GM10248 (cell line): ENCODE results near the gene ASPHD2.
A peak's percentile ranks its signal among the peaks of the same experiment; 100 is the strongest.

Experiments
- CTCF ChIA-PET: fragments of 300-600 bp; sonication (Branson Sonifier 250); formaldehyde crosslinking; extraction: SDS; loops from one replicate; lab custom pipeline; 2021; ENCODE audit warnings: antibody characterized with exemption; lab: Yijun Ruan, JAX
- POLR2A ChIA-PET: fragments of 350-650 bp; sonication (Branson Sonifier 250); formaldehyde crosslinking; extraction: SDS; loops from one replicate; lab custom pipeline; 2020; ENCODE audit warnings: antibody characterized with exemption; lab: Yijun Ruan, JAX
- DNase-seq: peaks from one replicate; pipeline ENCODE4 v3.0.0; 2012; ENCODE audit errors: extremely low spot score
- TF ChIP-seq, protein P1 (sequence below): IDR thresholded peaks from 2 replicates; pipeline ENCODE4 v1.5.1; 2012; ENCODE audit warnings: mild to moderate bottlenecking, low read depth; ENCODE audit errors: extremely low read depth, missing control alignments, control extremely low read depth

Gene ASPHD2, protein sequence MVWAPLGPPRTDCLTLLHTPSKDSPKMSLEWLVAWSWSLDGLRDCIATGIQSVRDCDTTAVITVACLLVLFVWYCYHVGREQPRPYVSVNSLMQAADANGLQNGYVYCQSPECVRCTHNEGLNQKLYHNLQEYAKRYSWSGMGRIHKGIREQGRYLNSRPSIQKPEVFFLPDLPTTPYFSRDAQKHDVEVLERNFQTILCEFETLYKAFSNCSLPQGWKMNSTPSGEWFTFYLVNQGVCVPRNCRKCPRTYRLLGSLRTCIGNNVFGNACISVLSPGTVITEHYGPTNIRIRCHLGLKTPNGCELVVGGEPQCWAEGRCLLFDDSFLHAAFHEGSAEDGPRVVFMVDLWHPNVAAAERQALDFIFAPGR

DNA sequence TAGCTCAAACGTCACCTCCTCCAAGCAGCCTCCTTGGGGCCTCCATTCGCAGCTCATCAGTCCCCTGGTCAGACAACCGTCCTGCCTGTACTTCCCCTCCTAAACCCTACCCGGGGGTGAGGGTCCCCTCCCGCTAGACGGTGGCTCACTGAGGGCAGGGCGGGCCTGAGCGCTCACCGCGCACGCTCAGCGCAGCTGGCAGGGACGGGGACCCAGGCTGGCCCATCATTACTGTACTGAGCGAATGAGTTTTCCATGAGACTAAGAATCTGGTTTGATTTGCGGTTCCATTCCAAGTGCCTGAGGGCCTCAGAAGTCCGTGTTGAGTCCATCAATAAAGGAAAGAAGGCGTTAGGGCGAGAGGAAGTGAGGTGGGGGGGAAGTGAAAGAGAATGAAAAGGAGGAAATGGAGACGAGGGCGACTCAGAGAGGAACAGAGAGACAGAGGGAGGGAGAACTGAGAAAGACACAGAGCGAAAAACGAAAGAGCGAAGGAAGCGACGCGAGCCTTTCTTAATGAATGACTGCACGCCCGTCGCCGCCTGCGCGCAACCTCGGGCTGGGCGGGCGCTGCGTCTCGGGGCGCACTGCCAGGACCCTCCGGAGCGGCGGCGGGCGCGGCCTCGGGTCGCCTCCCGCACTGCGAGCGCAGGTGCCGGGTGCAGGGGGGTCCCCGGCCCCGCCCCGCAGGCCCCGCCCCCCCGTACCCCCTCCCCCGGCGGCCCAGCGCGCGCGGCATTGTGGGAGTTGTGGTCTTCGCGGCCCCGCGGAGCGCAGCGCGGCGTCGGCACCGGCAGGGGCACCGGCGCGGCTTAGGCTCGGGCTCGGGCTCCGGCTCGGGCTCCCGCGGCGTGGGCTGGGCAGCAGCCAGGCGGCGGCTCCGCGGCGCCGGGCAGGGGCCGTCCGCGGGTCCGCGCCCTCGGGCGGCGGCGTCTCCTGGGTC lies at the start of gene ASPHD2:
Gene ASPHD2, plus strand, starts transcription at position 746 of the 943 bp plus-strand sequence. CDS start 4,356 bp downstream, outside the sequence.
- ChIA-PET CTCF (interaction anchor here (1.0 kb wide), 1 partner anchor 74 kb away, joined by 3 read pairs; no protein-coding TSS in a partner anchor), POLR2A (interaction anchor here (0.7 kb wide), 1 partner anchor 55 kb away, joined by 3 read pairs; the partner anchor contains the start of genes HPS4 and SRRD)
- peak; percentile 87 for DNase-seq
- TF ChIP-seq, protein P1, sequence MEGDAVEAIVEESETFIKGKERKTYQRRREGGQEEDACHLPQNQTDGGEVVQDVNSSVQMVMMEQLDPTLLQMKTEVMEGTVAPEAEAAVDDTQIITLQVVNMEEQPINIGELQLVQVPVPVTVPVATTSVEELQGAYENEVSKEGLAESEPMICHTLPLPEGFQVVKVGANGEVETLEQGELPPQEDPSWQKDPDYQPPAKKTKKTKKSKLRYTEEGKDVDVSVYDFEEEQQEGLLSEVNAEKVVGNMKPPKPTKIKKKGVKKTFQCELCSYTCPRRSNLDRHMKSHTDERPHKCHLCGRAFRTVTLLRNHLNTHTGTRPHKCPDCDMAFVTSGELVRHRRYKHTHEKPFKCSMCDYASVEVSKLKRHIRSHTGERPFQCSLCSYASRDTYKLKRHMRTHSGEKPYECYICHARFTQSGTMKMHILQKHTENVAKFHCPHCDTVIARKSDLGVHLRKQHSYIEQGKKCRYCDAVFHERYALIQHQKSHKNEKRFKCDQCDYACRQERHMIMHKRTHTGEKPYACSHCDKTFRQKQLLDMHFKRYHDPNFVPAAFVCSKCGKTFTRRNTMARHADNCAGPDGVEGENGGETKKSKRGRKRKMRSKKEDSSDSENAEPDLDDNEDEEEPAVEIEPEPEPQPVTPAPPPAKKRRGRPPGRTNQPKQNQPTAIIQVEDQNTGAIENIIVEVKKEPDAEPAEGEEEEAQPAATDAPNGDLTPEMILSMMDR: no peak

DNA sequence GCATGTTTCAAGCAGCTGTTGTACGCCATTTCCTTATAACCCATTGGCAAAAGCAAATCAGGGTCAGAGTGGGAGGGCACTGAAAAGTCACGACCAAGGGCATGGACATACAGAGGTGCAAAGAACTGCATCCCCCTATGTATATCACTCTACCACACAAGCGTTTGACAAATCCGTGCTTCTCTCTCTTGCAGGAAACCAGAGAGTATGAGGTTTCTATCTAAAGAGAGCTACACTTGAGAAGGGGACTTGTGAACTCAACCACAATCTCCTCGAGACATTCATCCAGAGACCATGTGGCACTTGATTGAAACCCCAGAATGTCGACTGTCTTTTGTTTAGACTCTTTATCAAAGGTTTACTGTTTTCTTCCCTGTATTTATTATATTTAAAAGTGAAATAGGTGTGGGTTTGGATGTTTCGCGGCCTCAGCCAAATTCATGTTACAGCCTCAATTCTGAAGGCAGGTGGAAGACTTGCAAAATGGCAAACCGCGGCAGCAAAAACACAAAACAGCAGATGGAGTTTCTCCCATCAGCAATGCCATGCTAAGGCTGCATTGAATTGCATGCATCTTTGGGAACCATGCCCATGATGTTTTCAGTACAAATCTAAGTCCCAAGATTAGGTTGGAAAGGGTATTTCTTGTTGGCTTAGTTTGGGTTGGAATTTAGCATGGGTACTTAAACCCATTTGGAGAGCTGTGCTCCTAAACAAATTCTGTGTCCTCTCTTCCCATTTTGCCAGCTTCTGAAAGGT lies 48.8 kb upstream of the ASPHD2 start:
- ChIA-PET POLR2A (no interaction called here), CTCF (interaction anchor here (0.8 to 5.7 kb wide), 3 partner anchors 14 to 20 kb away, joined by 3 to 38 read pairs (median 3); no protein-coding TSS in a partner anchor)
- TF ChIP-seq, protein P1: no peak
- DNase-seq: no peak

DNA sequence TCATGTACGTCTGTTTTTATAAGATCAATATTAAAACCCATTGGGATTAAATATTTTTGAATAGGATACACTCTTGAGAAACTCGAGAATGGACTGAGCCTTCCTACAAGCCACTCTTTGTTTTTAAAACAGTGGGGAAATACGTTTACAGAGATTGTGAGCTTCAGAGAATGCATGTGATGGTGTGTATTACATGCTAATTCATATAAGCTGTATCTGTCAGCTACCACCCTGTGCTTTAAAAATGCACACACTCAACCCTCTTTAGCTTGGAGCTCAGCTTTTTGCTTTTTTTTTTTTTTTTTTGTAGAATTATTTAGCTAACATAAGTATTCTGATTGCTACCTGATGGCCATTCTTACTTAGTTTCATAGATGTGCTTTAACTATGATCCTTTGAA lies 46.3 kb upstream of the ASPHD2 start:
- POLR2A ChIA-PET: interaction anchor here (0.7 kb wide), 1 partner anchor 407 kb away, joined by 12 read pairs; no protein-coding TSS in a partner anchor
- no peak for DNase-seq
- TF ChIP-seq, protein P1: no peak
- CTCF ChIA-PET: interaction anchor here (1.5 to 7.4 kb wide), 3 partner anchors 13 to 79 kb away, joined by 4 to 70 read pairs (median 8); no protein-coding TSS in a partner anchor

DNA sequence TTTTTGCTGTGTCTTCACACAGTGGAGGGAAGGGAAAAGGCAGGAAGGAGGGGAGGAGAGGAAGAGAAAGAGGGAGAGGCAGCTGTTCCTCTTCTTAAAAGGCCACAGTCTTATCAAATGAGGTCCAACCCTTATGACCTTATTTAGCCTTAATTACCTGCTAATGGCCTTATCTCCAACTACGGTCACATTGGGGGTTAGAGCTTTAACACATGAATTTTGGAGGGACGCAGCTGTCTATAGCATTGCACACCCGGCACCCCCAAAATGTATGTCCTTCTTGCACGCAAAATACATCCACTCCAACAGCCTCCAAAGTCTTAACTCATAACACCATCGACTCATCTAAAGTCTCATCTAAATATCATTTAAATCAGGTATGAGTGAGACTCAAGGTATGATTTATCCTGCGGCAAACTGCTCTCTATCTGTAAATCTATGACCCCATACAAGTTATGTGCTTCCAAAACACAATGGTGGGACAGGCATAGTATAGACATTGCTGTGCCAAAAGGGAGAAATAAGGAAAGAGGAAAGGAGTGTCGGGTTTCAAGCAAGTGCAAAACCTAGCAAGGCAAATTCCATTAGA lies 45.0 kb upstream of the ASPHD2 start:
- POLR2A ChIA-PET: no interaction called here
- no peak for DNase-seq
- TF ChIP-seq, protein P1: no peak
- CTCF ChIA-PET: interaction anchor here (1.8 to 7.4 kb wide), 4 partner anchors 11 to 77 kb away, joined by 6 to 70 read pairs (median 8); no protein-coding TSS in a partner anchor

DNA sequence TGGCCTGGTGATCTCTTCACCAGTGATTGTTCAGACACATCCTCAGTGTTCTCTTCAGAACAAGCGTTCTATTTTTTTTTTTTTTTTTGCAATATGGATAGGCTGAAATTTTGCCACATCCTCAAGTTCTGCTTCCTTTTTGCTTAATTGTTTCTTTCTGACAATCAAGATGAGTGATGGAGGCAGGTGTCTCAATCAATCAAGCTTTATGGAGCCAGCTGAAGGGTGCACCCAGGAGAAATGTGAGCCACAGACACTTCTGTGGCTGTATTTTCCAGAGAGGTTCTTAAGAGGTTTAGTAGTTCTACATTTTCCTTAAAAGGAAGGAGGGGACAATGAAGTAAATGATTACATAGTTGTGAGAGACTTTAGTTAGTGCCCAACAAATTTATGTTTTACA lies 43.9 kb upstream of the ASPHD2 start:
- TF ChIP-seq, protein P1: no peak
- no peak for DNase-seq
- ChIA-PET CTCF (interaction anchor here (0.7 to 7.4 kb wide), 3 partner anchors 12 to 40 kb away, joined by 3 to 70 read pairs (median 6); no protein-coding TSS in a partner anchor), POLR2A (no interaction called here)
